MM.1S (cell line): ENCODE measurements around the gene SLC23A2.

Source experiments
- EZH2phosphoT487 ChIP-seq: fragments of 300-600 bp; sonication (generic); IDR thresholded peaks from 2 replicates; pipeline ENCODE4 v1.6.1; 2018; ENCODE audit warnings: antibody characterized with exemption, low read length
- TF ChIP-seq, protein P1 (sequence below): fragments of 300-600 bp; sonication (generic); IDR thresholded peaks from 2 replicates; pipeline ENCODE4 v1.5.1; 2016; ENCODE audit warnings: antibody characterized with exemption, low read length, mixed read lengths

DNA sequence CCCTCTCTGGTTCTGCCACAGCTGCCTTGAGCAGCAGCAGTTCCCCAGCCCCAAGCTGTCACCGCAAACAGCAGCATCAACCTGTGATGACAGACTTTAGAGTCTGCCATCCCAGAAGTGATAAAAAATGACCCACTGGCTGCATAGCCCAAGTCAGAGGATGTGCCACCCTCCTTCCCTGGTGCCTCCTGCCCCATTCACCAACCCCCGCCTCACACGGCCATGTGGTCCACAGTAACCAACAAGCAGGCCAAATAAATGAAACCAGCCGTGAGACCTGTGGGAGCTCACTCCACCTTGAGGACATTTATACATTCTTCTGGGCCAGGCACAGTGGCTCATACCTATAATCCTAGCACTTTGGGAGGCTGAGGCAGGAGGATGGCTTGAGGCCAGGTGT, 181.4 kb downstream of the SLC23A2 start:
- TF ChIP-seq, protein P1, sequence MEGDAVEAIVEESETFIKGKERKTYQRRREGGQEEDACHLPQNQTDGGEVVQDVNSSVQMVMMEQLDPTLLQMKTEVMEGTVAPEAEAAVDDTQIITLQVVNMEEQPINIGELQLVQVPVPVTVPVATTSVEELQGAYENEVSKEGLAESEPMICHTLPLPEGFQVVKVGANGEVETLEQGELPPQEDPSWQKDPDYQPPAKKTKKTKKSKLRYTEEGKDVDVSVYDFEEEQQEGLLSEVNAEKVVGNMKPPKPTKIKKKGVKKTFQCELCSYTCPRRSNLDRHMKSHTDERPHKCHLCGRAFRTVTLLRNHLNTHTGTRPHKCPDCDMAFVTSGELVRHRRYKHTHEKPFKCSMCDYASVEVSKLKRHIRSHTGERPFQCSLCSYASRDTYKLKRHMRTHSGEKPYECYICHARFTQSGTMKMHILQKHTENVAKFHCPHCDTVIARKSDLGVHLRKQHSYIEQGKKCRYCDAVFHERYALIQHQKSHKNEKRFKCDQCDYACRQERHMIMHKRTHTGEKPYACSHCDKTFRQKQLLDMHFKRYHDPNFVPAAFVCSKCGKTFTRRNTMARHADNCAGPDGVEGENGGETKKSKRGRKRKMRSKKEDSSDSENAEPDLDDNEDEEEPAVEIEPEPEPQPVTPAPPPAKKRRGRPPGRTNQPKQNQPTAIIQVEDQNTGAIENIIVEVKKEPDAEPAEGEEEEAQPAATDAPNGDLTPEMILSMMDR, result no peak
- TF ChIP-seq EZH2phosphoT487, result no peak
